Hepatocyte (in vitro differentiated cells): ENCODE results near the gene SORCS2. TPM values are rescaled to one million over a fixed set of nuclear protein-coding genes. Genes with fewer than 3 reads are reported as not detected.

Source experiments
- DNase-seq: peaks from one replicate; pipeline ENCODE4 v3.0.0-alpha.2; 2016; ENCODE audit warnings: low spot score
- H2AFZ ChIP-seq: fragments of 200-600 bp; sonication (generic); 2 replicates; pipeline ENCODE4 v1.6.0; 2016; ENCODE audit warnings: antibody characterized with exemption, mild to moderate bottlenecking
- H3K27ac ChIP-seq: fragments of 200-600 bp; sonication (generic); 2 replicates; pipeline ENCODE4 v1.5.1; 2016; ENCODE audit warnings: mild to moderate bottlenecking
- H3K27me3 ChIP-seq: fragments of 200-600 bp; sonication (generic); 2 replicates; pipeline ENCODE4 v1.6.1; 2016
- H3K36me3 ChIP-seq: fragments of 200-600 bp; sonication (generic); replicated peaks from 2 replicates; pipeline ENCODE4 v1.5.1; 2016; ENCODE audit warnings: low read depth; ENCODE audit not compliant: insufficient read depth
- H3K4me1 ChIP-seq: fragments of 200-600 bp; sonication (generic); 2 replicates; pipeline ENCODE4 v1.5.1; 2016; ENCODE audit warnings: mild to moderate bottlenecking, moderate library complexity; ENCODE audit not compliant: insufficient read depth
- H3K4me2 ChIP-seq: fragments of 200-600 bp; sonication (generic); 2 replicates; pipeline ENCODE4 v1.6.0; 2016
- H3K4me3 ChIP-seq: fragments of 200-600 bp; sonication (generic); 2 replicates; pipeline ENCODE4 v1.5.1; 2016; ENCODE audit warnings: mild to moderate bottlenecking
- H3K79me2 ChIP-seq: fragments of 200-600 bp; sonication (generic); 2 replicates; pipeline ENCODE4 v1.6.0; 2017; ENCODE audit warnings: mild to moderate bottlenecking
- H3K9me2 ChIP-seq: fragments of 200-600 bp; sonication (generic); replicated peaks from 2 replicates; pipeline ENCODE4 v1.6.0; 2017; ENCODE audit warnings: mild to moderate bottlenecking; ENCODE audit not compliant: insufficient read depth
- H3K9me3 ChIP-seq: fragments of 200-600 bp; sonication (generic); 2 replicates; pipeline ENCODE4 v1.5.1; 2016; ENCODE audit warnings: low read depth, mild to moderate bottlenecking
- H4K20me1 ChIP-seq: fragments of 200-600 bp; sonication (generic); 2 replicates; pipeline ENCODE4 v1.6.0; 2016; ENCODE audit warnings: mild to moderate bottlenecking; ENCODE audit not compliant: insufficient read depth, poor library complexity, severe bottlenecking
- CTCF ChIP-seq: fragments of 200-600 bp; sonication (generic); IDR thresholded peaks from 2 replicates; pipeline ENCODE4 v1.5.1; 2016; ENCODE audit warnings: antibody characterized with exemption, mild to moderate bottlenecking; ENCODE audit not compliant: poor library complexity
- EZH2 ChIP-seq: fragments of 200-600 bp; sonication (generic); IDR thresholded peaks from 2 replicates; pipeline ENCODE4 v1.6.1; 2016; ENCODE audit warnings: antibody characterized with exemption, mild to moderate bottlenecking, borderline replicate concordance
- EZH2phosphoT487 ChIP-seq: fragments of 200-600 bp; sonication (generic); IDR thresholded peaks from one replicate; pipeline ENCODE4 v1.6.1; 2018; ENCODE audit warnings: antibody characterized with exemption, mild to moderate bottlenecking, low read depth, moderate library complexity; ENCODE audit not compliant: unreplicated experiment, severe bottlenecking
- WGBS: methylation state at CpG from one replicate; pipeline ENCODE4 v1.1.6; 2016; ENCODE audit warnings: low lambda C conversion rate; ENCODE audit errors: missing lambda C conversion rate; 5-methylcytosine and 5-hydroxymethylcytosine counted together
- polyA plus RNA-seq: library from polyadenylated mRNA; unstranded; fragments of >200 nt; fragmentation: Nextera tagmentation; extraction: Ambion mirVana; gene quantifications from 2 replicates; pipeline ENCODE4 v1.2.1, GENCODE V29; 2016
- total RNA-seq: library from RNA; depleted of rRNA; stranded (reverse); fragments of >200 nt; gene quantifications from 2 replicates; pipeline ENCODE4 v1.2.3, GENCODE V29; 2014

Gene SORCS2
- total and polyA plus RNA-seq, 2 experiments from 2014 or later: 1.6 to 4.8 TPM

DNA sequence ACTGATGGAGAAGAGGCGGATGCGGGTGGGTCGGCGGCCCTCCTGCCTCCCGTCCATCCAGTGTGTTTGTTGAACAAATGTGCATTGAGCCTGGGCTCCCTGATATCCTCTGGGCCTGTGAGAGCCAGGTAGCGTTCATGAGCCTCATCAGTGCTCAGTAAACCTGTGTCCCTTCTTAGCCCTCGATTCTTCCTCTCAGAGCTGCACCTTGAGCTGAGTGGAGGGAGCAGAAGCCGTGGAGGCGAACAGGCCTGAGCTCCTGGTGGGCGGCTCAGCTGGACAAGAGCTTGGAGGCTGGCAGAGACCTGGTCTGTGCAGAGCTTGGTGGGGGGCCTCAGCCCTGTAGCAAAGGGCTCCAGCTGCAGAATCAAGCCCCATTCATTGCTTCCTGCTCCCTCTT is 112.1 kb downstream of the SORCS2 start:
- no peaks in the 10 kb centered on the region for H3K27me3 ChIP-seq
- no peaks in the 10 kb centered on the region for H3K79me2 ChIP-seq
- H3K4me3 ChIP-seq: no peak overlapping the region
- H4K20me1 ChIP-seq: no peaks in the 10 kb centered on the region
- H3K9me2 ChIP-seq: no peaks in the 10 kb centered on the region
- no peak for TF ChIP-seq EZH2
- no peak for TF ChIP-seq CTCF
- no peak for TF ChIP-seq EZH2phosphoT487
- 91% methylated on average over 10 of the region's 10 CpGs for WGBS
- no peaks in the 10 kb centered on the region for H3K36me3 ChIP-seq
- H2AFZ ChIP-seq: no peak overlapping the region
- no peaks in the 10 kb centered on the region for H3K9me3 ChIP-seq
- no peak overlapping the region for H3K27ac ChIP-seq
- DNase-seq: no peak
- peaks cover 2% of the 10 kb centered on the region for H3K4me1 ChIP-seq
- no peak overlapping the region for H3K4me2 ChIP-seq

DNA sequence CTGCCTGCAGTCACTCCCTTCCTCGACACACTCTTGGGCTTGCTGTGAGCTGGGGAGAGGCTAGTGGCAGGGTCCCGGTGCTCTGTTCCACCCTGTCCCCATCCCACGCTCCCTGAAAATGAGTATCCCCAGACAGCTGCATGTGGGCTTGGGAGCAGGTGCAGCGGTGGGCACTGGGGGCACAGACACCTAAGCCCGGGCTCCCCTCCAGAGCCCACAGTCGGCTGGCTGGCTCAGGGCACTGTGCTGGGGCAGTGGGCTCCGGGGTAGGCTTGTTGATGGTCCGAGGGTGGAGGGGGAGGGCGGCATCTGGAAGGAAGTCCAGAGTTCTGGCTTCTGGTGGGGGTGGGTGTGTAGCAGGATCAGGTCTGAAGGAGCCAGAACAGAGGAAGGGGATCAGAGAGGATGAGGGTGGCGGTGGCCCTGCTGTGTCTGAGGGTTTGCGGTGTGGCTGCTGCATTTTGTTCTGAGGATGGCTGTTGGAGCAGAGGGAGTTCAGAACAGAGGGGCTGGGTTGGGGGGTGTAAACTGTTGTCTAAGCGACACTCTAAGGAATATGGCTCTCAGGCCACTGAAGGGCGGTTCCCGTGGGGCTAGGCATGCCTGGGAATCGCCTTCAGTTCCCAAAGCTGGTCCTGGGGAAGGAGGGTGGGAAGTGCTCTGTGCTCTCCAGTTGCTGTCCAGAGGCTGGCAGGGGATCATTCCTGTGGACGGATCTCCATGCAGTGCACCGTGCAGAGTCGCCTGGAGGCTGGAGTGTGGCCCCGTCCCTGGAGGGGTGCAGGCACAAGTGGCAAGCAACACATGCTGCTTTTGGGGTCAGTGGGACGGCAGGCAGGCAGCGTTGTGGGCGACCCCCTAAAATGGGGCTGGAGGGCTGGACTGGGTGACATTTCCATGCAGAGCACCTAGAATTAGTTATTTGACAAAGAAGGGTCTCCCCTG is 114.0 kb downstream of the SORCS2 start:
- Histone ChIP-seq H3K4me2 (no peak overlapping the region), H4K20me1 (no peaks in the 10 kb centered on the region), H3K9me3 (no peaks in the 10 kb centered on the region), H3K79me2 (no peaks in the 10 kb centered on the region), H3K4me1 (no peaks in the 10 kb centered on the region), H3K27ac (no peak overlapping the region), H3K27me3 (no peaks in the 10 kb centered on the region), H3K4me3 (no peak overlapping the region), H3K36me3 (no peaks in the 10 kb centered on the region), H3K9me2 (no peaks in the 10 kb centered on the region), H2AFZ (no peak overlapping the region)
- WGBS: 83% methylated on average over 21 of the region's 22 CpGs
- TF ChIP-seq EZH2: no peak
- TF ChIP-seq EZH2phosphoT487: no peak
- no peak for TF ChIP-seq CTCF
- no peak for DNase-seq

DNA sequence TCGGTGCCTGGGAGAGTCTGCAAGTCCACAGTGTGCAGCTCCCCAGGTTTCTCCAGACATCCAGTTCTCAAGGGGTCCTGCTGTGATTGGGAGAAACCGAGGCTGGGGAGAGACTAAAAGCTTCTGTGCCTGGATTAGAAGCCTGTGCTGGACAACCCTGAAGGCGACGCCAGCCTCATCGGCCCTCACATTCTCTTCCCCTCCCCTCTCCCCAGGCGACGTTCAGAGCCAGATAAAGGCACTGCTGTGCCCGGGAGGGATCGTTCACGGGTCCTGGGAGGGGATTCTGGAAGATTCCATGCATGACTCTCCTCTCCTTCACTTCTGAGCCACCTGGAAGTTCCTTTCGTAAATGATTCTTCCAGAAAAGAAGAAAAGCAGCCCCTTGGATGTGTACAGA is 114.6 kb downstream of the SORCS2 start:
- Histone ChIP-seq H3K27ac (no peak overlapping the region), H3K9me3 (no peaks in the 10 kb centered on the region), H3K27me3 (no peaks in the 10 kb centered on the region), H3K4me1 (no peaks in the 10 kb centered on the region), H3K36me3 (no peaks in the 10 kb centered on the region), H3K9me2 (no peaks in the 10 kb centered on the region), H2AFZ (no peak overlapping the region), H3K4me2 (no peak overlapping the region), H3K79me2 (no peaks in the 10 kb centered on the region), H4K20me1 (no peaks in the 10 kb centered on the region), H3K4me3 (no peak overlapping the region)
- DNase-seq: no peak
- TF ChIP-seq EZH2: no peak
- TF ChIP-seq CTCF: no peak
- TF ChIP-seq EZH2phosphoT487: no peak
- 65% methylated on average over 11 of the region's 11 CpGs for WGBS
